Measurements from ENCODE around the gene SOX6.
"Not testable (repeated sequence)": the region's sequence is repeated elsewhere in the genome, so short reads cannot be mapped to it uniquely, and the experiment has no call there.

The SOX6 gene

GRCh38 chr11:16377746-16378145 is 21.4 kb upstream of the SOX6 start:
- Histone ChIP-seq H3K27me3 (ENCODE audit: low read depth, low read length) (no peaks in the 10 kb centered on the region), H3K4me2 (ENCODE audit: low read length) (no peak overlapping the region), H4K20me1 (ENCODE audit: insufficient read depth, low read length) (no peaks in the 10 kb centered on the region), H3K27ac (ENCODE audit: low read length) (no peak overlapping the region), H3K4me3 (ENCODE audit: low read length) (no peak overlapping the region), H3K9me3 (ENCODE audit: insufficient read depth, low read length) (no peaks in the 10 kb centered on the region), H2AFZ (ENCODE audit: low read depth, low read length) (no peak overlapping the region), H3K4me1 (ENCODE audit: low read length) (no peaks in the 10 kb centered on the region), H3K9ac (ENCODE audit: low read length) (no peak overlapping the region), H3K79me2 (ENCODE audit: low read length) (no peaks in the 10 kb centered on the region), H3K36me3 (replicated peaks; ENCODE audit: low read depth, low read length) (no peaks in the 10 kb centered on the region)
- TF ChIP-seq CTCF (IDR thresholded peaks at IDR 0.05; ENCODE audit: low read depth, low read length): no peak
- no peak for TF ChIP-seq EZH2phosphoT487 (IDR thresholded peaks at IDR 0.05; ENCODE audit: low read depth)

- not testable (repeated sequence) for H3K27me3 ChIP-seq (ENCODE audit: low read depth, low read length); H3K9ac ChIP-seq (ENCODE audit: low read length); H3K4me3 ChIP-seq (ENCODE audit: low read length); H3K9me3 ChIP-seq (ENCODE audit: insufficient read depth, low read length); H3K79me2 ChIP-seq (ENCODE audit: low read length); H3K27ac ChIP-seq (ENCODE audit: low read length); H4K20me1 ChIP-seq (ENCODE audit: insufficient read depth, low read length); H3K36me3 ChIP-seq (replicated peaks; ENCODE audit: low read depth, low read length); H2AFZ ChIP-seq (ENCODE audit: low read depth, low read length); H3K4me2 ChIP-seq (ENCODE audit: low read length); H3K4me1 ChIP-seq (ENCODE audit: low read length)
Observed at GRCh38 chr11:16375664-16376063, 19.3 kb upstream of the SOX6 start.

GRCh38 chr11:16373768-16374167 is 17.4 kb upstream of the SOX6 start:
- Histone ChIP-seq H3K79me2 (ENCODE audit: low read length) (no peaks in the 10 kb centered on the region), H4K20me1 (ENCODE audit: insufficient read depth, low read length) (no peaks in the 10 kb centered on the region), H3K27ac (ENCODE audit: low read length) (no peak overlapping the region), H3K9ac (ENCODE audit: low read length) (no peak overlapping the region), H3K4me3 (ENCODE audit: low read length) (no peak overlapping the region), H3K27me3 (ENCODE audit: low read depth, low read length) (no peaks in the 10 kb centered on the region), H2AFZ (ENCODE audit: low read depth, low read length) (no peak overlapping the region), H3K4me1 (ENCODE audit: low read length) (no peaks in the 10 kb centered on the region), H3K4me2 (ENCODE audit: low read length) (no peak overlapping the region), H3K9me3 (ENCODE audit: insufficient read depth, low read length) (no peaks in the 10 kb centered on the region), H3K36me3 (replicated peaks; ENCODE audit: low read depth, low read length) (no peaks in the 10 kb centered on the region)
- TF ChIP-seq CTCF (IDR thresholded peaks at IDR 0.05; ENCODE audit: low read depth, low read length): no peak
- no peak for TF ChIP-seq EZH2phosphoT487 (IDR thresholded peaks at IDR 0.05; ENCODE audit: low read depth)

- H3K4me2 ChIP-seq (ENCODE audit: low read length): no peak overlapping the region
- TF ChIP-seq CTCF (IDR thresholded peaks at IDR 0.05; ENCODE audit: low read depth, low read length) (no peak), EZH2phosphoT487 (IDR thresholded peaks at IDR 0.05; ENCODE audit: low read depth) (no peak)
- H3K27me3 ChIP-seq (ENCODE audit: low read depth, low read length): no peaks in the 10 kb centered on the region
- H4K20me1 ChIP-seq (ENCODE audit: insufficient read depth, low read length): no peaks in the 10 kb centered on the region
- no peaks in the 10 kb centered on the region for H3K79me2 ChIP-seq (ENCODE audit: low read length)
- H3K4me1 ChIP-seq (ENCODE audit: low read length): peaks cover 6% of the 10 kb centered on the region
- H3K36me3 ChIP-seq (replicated peaks; ENCODE audit: low read depth, low read length): no peaks in the 10 kb centered on the region
- H3K9ac ChIP-seq (ENCODE audit: low read length): no peak overlapping the region
- no peak overlapping the region for H2AFZ ChIP-seq (ENCODE audit: low read depth, low read length)
- no peaks in the 10 kb centered on the region for H3K9me3 ChIP-seq (ENCODE audit: insufficient read depth, low read length)
- H3K27ac ChIP-seq (ENCODE audit: low read length): no peak overlapping the region
- H3K4me3 ChIP-seq (ENCODE audit: low read length): no peak overlapping the region
Observed at GRCh38 chr11:16372355-16372754, 16.0 kb upstream of the SOX6 start.

GRCh38 chr11:16367252-16367651 is 10.9 kb upstream of the SOX6 start:
- Histone ChIP-seq H2AFZ (ENCODE audit: low read depth, low read length) (no peak overlapping the region), H3K9me3 (ENCODE audit: insufficient read depth, low read length) (no peaks in the 10 kb centered on the region), H3K9ac (ENCODE audit: low read length) (no peak overlapping the region), H3K27me3 (ENCODE audit: low read depth, low read length) (no peaks in the 10 kb centered on the region), H3K79me2 (ENCODE audit: low read length) (no peaks in the 10 kb centered on the region), H3K4me1 (ENCODE audit: low read length) (peaks cover 19% of the 10 kb centered on the region), H3K36me3 (replicated peaks; ENCODE audit: low read depth, low read length) (no peaks in the 10 kb centered on the region), H3K27ac (ENCODE audit: low read length) (peak overlapping the region; percentile 5; the same call in 1 of the 2 replicates), H3K4me3 (ENCODE audit: low read length) (no peak overlapping the region; the same call in 1 of the 2 replicates), H4K20me1 (ENCODE audit: insufficient read depth, low read length) (no peaks in the 10 kb centered on the region), H3K4me2 (ENCODE audit: low read length) (peak overlapping the region; percentile 49)
- TF ChIP-seq EZH2phosphoT487 (IDR thresholded peaks at IDR 0.05; ENCODE audit: low read depth): no peak
- no peak for TF ChIP-seq CTCF (IDR thresholded peaks at IDR 0.05; ENCODE audit: low read depth, low read length)
